ENCODE measurements around the gene KSR2.

DNA sequence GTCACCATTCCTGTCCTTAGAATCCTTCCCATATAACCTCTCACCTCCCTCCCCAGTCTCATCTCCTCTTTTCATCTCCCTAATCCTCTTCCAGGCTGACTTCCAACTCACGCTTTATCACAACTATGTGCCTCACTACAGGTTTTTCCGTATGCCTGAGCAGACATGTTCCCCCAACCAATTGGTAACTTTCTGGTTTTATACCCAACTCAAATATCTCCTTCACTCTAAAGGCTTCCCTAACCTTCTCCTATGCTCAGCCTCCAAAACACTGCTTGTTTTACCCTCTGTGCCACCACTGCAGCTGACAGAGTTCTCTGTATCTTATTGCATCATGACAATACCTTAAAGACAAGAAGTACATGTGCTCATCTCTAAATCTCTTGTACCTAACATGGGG, 139.7 kb downstream of the KSR2 start:
- TF ChIP-seq, protein P1, sequence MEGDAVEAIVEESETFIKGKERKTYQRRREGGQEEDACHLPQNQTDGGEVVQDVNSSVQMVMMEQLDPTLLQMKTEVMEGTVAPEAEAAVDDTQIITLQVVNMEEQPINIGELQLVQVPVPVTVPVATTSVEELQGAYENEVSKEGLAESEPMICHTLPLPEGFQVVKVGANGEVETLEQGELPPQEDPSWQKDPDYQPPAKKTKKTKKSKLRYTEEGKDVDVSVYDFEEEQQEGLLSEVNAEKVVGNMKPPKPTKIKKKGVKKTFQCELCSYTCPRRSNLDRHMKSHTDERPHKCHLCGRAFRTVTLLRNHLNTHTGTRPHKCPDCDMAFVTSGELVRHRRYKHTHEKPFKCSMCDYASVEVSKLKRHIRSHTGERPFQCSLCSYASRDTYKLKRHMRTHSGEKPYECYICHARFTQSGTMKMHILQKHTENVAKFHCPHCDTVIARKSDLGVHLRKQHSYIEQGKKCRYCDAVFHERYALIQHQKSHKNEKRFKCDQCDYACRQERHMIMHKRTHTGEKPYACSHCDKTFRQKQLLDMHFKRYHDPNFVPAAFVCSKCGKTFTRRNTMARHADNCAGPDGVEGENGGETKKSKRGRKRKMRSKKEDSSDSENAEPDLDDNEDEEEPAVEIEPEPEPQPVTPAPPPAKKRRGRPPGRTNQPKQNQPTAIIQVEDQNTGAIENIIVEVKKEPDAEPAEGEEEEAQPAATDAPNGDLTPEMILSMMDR (conservative IDR thresholded peaks at IDR 0.05), result no peak
- no peak for TF ChIP-seq EZH2 (IDR thresholded peaks at IDR 0.05; ENCODE audit: low read depth)
